BE2C (cell line): ENCODE results near the gene NAT14.

Experiments
- DNase-seq: peaks from one replicate; pipeline ENCODE4 v3.0.0-alpha.2; 2020
- H3K27me3 ChIP-seq: fragments of 250-450 bp; sonication (Bioruptor Pico); 2 replicates; pipeline ENCODE4 v1.5.1; 2020; ENCODE audit warnings: mild to moderate bottlenecking
- H3K36me3 ChIP-seq: fragments of 250-450 bp; sonication (Bioruptor Pico); 2 replicates; pipeline ENCODE4 v1.5.1; 2020; ENCODE audit warnings: mild to moderate bottlenecking
- H3K4me1 ChIP-seq: fragments of 250-450 bp; sonication (Bioruptor Pico); 2 replicates; pipeline ENCODE4 v1.5.1; 2020
- H3K4me3 ChIP-seq: 2 replicates; pipeline ENCODE4 v1.5.1; 2011; ENCODE audit warnings: low read depth, low read length
- H3K9me3 ChIP-seq: fragments of 250-450 bp; sonication (Bioruptor Pico); 2 replicates; pipeline ENCODE4 v1.5.1; 2020
- TF ChIP-seq, protein P1 (sequence below): IDR thresholded peaks from 2 replicates; pipeline ENCODE4 v1.5.1; 2012; ENCODE audit warnings: mild to moderate bottlenecking, low read depth, low read length

NAT14 gene

DNA sequence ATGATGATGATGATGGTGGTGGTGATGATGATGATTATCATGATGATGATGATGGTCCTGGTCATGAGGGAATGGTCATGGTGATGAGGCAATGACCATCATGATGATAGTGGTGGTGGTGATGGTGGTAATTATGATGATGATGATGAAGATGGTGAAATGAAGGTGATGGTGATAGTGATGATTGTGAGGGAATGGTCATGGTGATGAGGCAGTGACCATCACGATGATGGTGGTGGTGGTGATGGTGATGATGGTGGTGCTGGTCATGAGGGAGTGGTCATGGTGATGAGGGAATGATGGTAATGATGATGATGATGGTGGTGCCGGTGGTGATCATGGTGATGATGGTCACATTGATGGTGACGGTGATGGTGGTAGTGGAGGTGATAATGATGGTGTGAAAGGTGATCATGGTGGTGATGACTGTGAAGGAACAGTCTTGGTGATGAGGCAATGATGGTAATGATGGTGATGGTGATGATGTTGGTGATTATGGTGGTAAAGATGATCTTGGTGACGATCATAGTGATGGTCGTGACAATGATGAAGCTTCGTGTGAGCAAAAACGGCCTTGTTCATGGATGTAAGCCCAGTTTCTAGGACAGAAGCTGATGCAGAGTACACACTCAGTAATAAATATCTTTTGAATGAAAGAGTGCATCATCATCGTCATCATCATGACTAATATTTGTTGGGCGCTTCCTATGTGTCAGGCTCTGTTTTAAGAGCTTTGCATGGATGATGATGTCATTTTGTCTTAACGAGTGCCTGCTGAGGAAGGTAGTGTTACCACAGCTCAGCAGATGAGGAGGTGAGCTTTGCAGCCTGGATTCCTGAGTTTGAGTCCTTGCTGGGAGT, 34.7 kb downstream of the NAT14 start:
- DNase-seq: no peak
- TF ChIP-seq, protein P1, sequence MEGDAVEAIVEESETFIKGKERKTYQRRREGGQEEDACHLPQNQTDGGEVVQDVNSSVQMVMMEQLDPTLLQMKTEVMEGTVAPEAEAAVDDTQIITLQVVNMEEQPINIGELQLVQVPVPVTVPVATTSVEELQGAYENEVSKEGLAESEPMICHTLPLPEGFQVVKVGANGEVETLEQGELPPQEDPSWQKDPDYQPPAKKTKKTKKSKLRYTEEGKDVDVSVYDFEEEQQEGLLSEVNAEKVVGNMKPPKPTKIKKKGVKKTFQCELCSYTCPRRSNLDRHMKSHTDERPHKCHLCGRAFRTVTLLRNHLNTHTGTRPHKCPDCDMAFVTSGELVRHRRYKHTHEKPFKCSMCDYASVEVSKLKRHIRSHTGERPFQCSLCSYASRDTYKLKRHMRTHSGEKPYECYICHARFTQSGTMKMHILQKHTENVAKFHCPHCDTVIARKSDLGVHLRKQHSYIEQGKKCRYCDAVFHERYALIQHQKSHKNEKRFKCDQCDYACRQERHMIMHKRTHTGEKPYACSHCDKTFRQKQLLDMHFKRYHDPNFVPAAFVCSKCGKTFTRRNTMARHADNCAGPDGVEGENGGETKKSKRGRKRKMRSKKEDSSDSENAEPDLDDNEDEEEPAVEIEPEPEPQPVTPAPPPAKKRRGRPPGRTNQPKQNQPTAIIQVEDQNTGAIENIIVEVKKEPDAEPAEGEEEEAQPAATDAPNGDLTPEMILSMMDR: no peak

DNA sequence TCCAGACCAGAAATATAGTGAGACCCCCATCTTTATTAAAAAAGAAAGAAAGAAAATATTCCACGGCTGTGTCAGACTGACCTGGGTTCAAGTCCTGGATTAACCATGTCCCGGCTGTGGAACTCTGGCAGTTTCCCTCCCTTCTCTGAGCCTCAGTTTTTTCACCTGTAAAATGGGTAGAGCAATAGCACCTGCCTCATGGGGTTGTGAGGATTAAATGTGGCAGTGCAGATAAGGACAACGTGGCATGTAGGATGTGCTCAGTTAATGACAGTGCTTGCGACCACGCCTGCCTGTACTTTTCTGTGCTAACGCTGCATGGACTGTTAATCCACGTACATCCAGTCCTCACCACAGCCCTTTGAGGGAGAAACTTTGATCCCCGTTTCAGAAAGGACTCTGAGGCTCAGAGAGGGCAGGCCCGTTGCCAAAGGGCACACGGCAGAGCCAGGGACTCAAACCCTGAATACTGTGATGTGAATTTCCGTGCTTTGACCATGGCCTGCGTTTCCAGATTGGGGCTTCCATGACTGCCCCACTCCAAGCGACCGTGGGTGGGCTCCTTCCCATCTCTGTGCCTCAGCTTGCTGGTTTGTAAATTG, 35.8 kb downstream of the NAT14 start:
- DNase-seq: no peak
- no peaks in the 10 kb centered on the region for H3K27me3 ChIP-seq

More for the DNA sequence above, 34.7 kb downstream of the NAT14 start:
- H3K4me3 ChIP-seq: no peak overlapping the region
- peaks cover 5% of the 10 kb centered on the region for H3K4me1 ChIP-seq
- no peaks in the 10 kb centered on the region for H3K27me3 ChIP-seq
- H3K9me3 ChIP-seq: no peaks in the 10 kb centered on the region
- H3K36me3 ChIP-seq: no peaks in the 10 kb centered on the region

DNA sequence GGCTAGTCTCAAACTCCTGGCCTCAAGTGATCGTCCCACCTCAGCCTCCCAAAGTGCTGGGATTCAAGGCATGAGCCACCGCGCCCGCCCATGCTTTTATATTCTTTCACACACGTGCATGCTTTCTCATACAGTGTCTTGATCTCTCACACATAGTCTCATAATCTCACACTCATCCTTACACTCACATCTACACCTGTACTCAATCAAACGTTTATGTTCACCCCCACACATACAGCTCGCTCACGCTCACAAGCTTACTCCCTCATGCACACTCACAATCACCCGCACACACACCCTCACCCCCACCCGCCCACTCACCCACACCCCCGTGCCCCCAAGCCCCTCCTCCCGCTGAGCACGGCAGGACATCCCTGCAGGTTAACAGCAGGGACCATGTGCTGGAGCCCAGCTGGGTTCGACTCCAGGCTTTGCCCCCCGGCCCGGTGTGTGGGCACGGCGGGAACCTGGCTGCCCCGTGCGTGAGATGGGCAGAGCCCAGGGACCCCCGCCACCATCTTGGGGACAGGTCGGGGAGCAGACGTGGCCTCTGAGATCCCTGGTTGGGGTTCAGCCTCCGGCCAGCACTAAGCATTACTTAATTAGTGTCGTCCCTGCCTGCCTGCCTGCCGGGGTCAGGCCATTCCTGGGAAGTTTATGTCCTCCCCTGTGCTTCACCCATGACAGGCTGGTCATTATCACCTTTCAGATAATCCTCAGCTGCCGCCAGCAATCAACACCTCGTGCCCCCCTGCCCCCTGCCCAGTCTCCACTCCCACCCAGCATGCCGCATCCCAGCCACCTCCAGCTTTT, 40.5 kb downstream of the NAT14 start:
- Histone ChIP-seq H3K4me1 (peaks cover 5% of the 10 kb centered on the region), H3K9me3 (no peaks in the 10 kb centered on the region), H3K27me3 (no peaks in the 10 kb centered on the region), H3K36me3 (no peaks in the 10 kb centered on the region), H3K4me3 (no peak overlapping the region)
- TF ChIP-seq, protein P1: no peak
- DNase-seq: no peak

More for the DNA sequence above, 35.8 kb downstream of the NAT14 start:
- H3K4me3 ChIP-seq: no peak overlapping the region
- no peaks in the 10 kb centered on the region for H3K9me3 ChIP-seq
- H3K36me3 ChIP-seq: no peaks in the 10 kb centered on the region
- H3K4me1 ChIP-seq: peaks cover 5% of the 10 kb centered on the region
- TF ChIP-seq, protein P1: no peak

DNA sequence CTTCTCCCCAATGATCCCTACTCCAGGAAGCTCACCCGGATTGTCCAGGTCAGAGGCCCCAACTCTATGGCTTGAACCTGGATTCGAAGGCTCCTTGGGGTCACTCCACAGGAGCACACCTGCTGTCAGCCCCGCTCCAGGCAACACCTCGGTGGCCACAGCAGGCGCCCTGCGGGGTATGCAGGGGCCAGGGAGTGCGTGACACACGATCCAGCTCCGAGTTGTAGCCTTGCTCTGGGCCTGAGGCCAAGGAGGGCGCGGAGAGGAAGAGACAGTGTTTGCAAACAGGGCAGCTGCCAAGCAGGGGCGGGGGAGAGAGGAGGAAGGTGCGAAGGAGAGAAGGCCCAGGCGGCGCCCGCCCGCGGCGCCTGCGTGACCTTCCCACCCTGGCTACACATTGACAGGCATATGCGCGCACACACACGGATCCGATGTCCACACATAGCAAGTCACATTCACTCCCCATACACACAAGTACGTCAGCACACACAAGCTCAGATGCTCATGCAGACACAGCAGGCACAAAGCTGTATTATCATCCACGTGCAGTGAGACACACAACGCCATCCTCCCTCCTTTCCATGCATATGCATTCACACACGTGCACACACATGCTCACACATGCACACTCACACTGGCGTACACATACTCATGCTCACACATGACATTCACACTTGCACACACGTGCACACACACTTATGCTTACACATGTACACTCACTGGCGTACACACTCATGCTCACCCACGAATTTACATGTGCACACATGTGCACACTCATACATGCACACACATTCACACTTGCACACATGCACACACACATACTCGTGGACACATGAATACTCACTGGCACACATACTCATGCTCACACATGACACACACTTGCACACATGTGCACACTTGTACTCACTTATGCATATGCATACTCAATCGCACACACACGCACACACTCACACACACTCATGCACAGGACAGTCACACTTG, 41.5 kb downstream of the NAT14 start:
- Histone ChIP-seq H3K4me3 (no peak overlapping the region), H3K4me1 (peaks cover 5% of the 10 kb centered on the region), H3K9me3 (no peaks in the 10 kb centered on the region), H3K36me3 (no peaks in the 10 kb centered on the region), H3K27me3 (no peaks in the 10 kb centered on the region)
- peak; percentile 50 for DNase-seq
- TF ChIP-seq, protein P1: no peak

DNA sequence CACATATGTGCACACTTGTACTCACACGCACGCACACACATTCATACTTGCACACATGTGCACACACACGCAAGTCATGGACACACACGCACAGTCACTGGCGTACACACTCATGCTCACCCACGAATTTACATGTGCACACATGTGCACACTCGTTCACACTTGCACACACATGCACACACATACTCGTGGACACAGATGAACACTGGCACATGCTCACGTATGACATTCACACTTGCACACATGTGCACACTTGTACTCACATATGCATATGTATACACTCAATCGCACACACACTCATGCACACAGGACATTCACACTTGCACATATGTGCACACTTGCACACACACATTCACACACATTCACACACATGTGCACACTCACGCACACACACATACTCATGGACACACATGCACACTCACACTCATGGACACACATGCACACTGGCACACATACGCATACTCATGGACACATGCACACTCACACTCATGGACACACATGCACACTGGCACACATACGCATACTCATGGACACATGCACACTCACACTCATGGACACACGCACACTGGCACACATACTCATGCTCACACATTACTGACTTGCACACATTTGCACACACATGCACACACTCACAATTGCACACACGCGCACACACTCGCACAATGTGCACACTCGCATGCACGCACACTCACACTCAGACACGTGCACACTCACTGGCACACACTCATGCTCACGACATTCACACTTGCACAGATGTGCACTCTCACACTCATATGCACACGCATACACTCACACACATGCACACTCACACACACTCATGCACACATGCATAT, 42.4 kb downstream of the NAT14 start:
- Histone ChIP-seq H3K4me1 (no peaks in the 10 kb centered on the region), H3K4me3 (no peak overlapping the region), H3K36me3 (no peaks in the 10 kb centered on the region), H3K27me3 (no peaks in the 10 kb centered on the region), H3K9me3 (no peaks in the 10 kb centered on the region)
- TF ChIP-seq, protein P1: no peak
- DNase-seq: no peak
